Upper lobe of left lung (tissue), 4 donors: ENCODE data around the gene ZKSCAN1.

ENCODE experiments used
- EP300 ChIP-seq, 4 donors: sonication (generic); formaldehyde crosslinking; IDR thresholded peaks; one replicate each; pipeline ENCODE4 v1.5.1; 2017; ENCODE audit warnings: antibody characterized with exemption in 4 of 4, control low read depth in 2 of 4
- POLR2A ChIP-seq, 4 donors: fragments of 450-650 bp; IDR thresholded peaks; one replicate each; pipeline ENCODE4 v1.5.1; 2016 to 2017; ENCODE audit warnings: antibody characterized with exemption in 4 of 4, mild to moderate bottlenecking in 2 of 4
- POLR2AphosphoS5 ChIP-seq, 2 donors: sonication (generic); formaldehyde crosslinking; IDR thresholded peaks; one replicate each; pipeline ENCODE4 v1.5.1; 2017; ENCODE audit warnings: antibody characterized with exemption in 2 of 2
- TF ChIP-seq, protein P1 (sequence below), 6 experiments: fragments of 450-650 bp in 4 of 6; fragments of 200-600 bp in 2 of 6; sonication (generic) in 2 of 6; IDR thresholded peaks; one replicate each; pipeline ENCODE4 v1.5.1; 2016 to 2019; ENCODE audit warnings: antibody characterized with exemption in 6 of 6

DNA sequence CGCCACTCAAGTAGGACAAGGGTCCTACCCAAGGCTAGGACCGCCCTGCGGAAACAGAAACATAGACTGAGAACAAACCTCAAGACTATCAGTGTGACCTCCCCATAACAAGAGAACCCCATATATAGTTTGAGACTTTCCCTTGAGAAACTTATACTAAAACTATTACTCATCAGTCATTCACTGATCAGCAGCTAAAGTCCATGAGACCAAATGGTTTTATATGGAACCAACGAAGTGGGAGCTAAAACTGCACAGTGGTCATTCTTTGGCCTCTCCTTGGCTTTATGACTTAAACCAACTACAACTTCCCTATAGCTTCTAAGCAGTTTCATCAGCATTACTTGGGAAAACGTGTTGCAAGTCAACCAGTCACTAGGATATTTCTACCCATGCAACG lies 20.5 kb downstream of the ZKSCAN1 start:
- TF ChIP-seq, protein P1, sequence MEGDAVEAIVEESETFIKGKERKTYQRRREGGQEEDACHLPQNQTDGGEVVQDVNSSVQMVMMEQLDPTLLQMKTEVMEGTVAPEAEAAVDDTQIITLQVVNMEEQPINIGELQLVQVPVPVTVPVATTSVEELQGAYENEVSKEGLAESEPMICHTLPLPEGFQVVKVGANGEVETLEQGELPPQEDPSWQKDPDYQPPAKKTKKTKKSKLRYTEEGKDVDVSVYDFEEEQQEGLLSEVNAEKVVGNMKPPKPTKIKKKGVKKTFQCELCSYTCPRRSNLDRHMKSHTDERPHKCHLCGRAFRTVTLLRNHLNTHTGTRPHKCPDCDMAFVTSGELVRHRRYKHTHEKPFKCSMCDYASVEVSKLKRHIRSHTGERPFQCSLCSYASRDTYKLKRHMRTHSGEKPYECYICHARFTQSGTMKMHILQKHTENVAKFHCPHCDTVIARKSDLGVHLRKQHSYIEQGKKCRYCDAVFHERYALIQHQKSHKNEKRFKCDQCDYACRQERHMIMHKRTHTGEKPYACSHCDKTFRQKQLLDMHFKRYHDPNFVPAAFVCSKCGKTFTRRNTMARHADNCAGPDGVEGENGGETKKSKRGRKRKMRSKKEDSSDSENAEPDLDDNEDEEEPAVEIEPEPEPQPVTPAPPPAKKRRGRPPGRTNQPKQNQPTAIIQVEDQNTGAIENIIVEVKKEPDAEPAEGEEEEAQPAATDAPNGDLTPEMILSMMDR (IDR thresholded peaks at IDR 0.05) = no peak
- TF ChIP-seq POLR2A (IDR thresholded peaks at IDR 0.05) (no peak), POLR2AphosphoS5 (IDR thresholded peaks at IDR 0.05) (no peak), EP300 (IDR thresholded peaks at IDR 0.05) (no peak)
